Muscle of arm (tissue), 12 donors: Measurements from ENCODE around the gene SREK1. TPM values are rescaled to one million over a fixed set of nuclear protein-coding genes. Genes with fewer than 3 reads are reported as not detected.
"Not testable (repeated sequence)": the region's sequence is repeated elsewhere in the genome, so short reads cannot be mapped to it uniquely, and the experiment has no call there.

Experiments
- DNase-seq: peaks from one replicate; pipeline ENCODE4 v3.0.0-alpha.2; 2013
- polyA plus RNA-seq, 12 donors: library from polyadenylated mRNA; unstranded; fragments of 120-200 nt; gene quantifications; one replicate each; pipeline ENCODE4 v1.2.1, GENCODE V29; 2013; ENCODE audit not compliant: insufficient read length in 12 of 12

Gene SREK1
- polyA plus RNA-seq, 12 donors = 55.2 to 219 (median 87.7) TPM

- no peak for DNase-seq
These were observed 65.2 kb downstream of the SREK1 start for GRCh38 chr5:66209350-66209749.

- DNase-seq = no peak
These were observed 65.7 kb downstream of the SREK1 start for GRCh38 chr5:66209794-66210193.

- DNase-seq = no peak
These were observed 69.4 kb downstream of the SREK1 start for GRCh38 chr5:66213533-66213932.

DNA sequence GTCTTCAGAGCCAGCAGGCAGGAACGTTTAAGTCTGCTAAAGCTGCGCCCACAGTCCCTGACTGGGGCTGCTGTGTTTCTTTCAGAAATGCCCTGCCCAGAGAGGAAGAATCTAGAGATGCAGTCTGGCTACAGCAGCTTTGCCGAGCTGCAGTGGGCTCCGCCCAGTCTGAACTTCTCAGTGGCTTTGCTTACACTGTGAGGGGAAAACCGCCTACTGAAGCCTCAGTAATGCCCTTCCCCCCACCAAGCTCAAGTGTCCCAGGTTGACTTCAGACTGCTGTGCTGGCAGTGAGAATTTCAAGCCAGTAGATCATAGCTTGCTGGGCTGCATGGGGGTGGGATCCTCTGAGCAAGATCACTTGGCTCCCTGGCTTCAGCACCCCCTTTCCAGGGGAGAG is 78.4 kb downstream of the SREK1 start:
- no peak for DNase-seq

DNA sequence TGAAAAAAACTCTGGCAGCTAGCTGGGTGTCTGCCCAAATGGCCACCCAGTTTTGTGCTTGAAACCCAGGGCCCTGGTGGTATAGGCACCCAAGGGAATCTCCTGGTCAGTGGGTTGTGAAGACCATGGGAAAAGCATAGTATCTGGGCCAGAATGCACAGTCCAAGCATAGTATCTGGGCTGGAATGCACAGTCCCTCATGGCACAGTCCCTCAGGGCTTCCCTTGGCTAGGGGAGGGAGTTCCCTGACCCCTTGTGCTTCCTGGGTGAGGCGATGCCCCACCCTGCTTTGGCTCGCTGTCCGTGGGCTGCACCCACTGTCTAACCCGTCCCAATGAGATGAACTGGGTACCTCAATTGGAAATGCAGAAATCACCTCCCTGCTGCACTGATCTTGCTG is 78.8 kb downstream of the SREK1 start:
- not testable (repeated sequence) for DNase-seq

- no peak for DNase-seq
These were observed 79.5 kb downstream of the SREK1 start for GRCh38 chr5:66223637-66224036.

GRCh38 chr5:66224274-66224673 is 80.2 kb downstream of the SREK1 start:
- no peak for DNase-seq

DNA sequence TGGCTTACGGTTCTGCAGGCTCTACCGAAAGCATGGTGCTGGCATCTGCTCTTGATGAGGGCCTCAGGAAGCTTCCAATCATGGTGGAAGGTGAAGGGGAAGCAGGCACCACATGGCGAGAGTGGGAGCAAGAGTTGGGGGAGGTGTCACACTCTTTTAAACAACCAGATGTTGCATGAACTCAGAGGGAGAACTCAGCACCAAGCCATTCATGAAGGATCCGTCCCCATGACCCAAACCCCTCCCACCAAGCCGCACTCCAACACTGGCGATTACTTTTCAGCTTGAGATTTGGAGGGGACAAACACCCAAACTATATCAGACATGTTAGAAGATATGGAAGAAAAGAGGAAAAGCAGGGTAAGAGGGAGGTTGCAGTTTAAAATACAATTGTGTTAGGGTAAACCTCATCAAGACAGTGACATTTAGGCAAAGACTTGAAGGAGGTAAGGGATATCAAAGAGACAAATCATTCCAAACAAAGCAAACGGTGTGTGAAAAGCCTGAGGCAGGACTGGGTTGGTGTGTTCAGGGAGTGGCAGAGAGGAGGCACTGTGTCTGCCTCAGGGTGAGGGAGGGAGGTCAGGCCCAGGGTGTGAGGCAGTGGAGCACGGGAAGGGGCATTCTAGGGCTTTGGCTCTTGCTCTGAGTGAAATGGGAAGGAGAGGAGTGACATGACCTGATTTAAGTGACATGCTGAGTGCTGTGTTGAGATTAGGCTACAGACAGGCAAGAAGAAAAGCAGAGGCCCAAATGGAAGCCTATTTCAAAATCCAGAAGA is 80.9 kb downstream of the SREK1 start:
- no peak for DNase-seq

DNA sequence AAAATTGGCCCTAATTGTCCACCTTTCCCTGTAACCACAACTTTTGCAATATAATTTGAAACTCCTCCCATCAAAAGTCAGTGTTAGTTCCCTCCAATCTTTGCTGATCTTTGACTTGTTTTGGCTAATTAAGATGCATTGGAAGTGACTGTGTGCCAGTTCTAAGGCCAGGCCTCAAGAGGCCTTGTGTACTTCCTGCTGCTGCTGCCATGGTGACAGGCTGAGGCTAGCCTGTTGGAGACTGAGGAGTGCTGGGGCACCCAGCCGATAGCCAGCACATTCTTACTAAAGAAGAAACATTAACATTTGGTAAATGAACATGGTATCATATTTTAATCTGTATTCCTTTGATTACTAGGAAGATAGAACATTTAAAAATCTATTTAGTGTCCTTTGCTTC is 86.5 kb downstream of the SREK1 start:
- no peak for DNase-seq

GRCh38 chr5:66231508-66231907 is 87.4 kb downstream of the SREK1 start:
- DNase-seq = no peak

DNA sequence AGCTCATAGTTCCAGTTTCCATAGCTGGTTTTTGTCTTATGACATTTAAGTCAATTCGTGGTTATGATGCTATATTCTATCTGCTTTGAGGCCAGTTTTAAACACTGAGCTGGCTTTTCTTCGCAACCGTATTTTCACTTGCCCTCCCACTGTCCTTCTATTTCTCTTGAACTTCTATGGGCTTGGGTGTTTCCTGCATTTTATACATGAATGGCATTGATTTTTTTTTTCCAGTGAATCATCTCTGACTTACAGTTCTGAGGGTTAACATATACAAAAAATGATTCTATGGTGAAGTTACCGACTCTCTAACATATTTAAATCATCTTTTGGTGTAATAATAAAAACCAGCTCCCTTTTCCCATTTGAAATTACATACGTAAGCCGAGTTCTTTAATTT is 88.2 kb downstream of the SREK1 start:
- DNase-seq = no peak

DNA sequence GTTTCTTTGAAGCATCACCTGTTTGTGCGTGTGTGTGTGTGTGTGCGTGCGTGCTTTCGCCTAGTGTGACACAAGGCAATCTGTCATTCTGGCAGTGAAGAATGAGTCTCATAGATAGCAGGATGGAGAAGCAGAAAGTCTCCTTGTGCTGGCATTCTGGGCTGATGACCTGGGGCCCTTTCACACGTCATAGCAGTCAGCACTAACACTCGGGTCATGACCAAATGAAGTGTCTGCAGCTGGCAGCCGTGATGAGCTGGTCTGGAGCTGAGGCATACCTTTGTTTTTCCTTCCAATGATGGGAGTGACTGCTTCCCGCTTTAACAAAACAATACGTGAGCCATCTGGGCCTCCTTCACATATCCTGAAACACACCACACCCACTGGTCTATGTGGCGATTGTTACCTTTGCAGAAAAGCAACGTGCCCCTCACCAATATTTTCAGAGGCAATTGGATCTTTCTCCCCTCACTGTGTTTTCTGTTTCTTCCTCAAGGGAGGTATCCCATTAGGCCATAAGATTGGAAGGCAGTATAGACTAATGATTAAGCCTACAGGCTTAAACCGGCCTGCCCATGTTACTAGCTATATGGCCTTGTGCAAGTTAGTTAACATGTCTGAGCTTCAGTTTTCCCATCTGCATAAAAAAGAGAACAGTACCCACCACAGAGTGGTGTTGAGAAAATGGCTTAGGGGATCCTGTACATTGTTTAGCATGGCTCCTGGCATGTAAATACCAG is 88.8 kb downstream of the SREK1 start:
- DNase-seq = no peak

Other genes starting within 250 kb of the SREK1 start
- gene ERBIN, start 217.7 kb upstream of the SREK1 start, polyA plus RNA-seq = 10 to 100 TPM in 11 of 12 donors, not detected in 1; 44.6 to 92.4 (median 54.2) TPM